Glomerular visceral epithelial cell (primary cell): ENCODE results near the gene MIOX.

Experiments used
- DNase-seq: peaks from one replicate; pipeline ENCODE4 v3.0.0-alpha.2; 2016; ENCODE audit errors: extremely low spot score

The MIOX gene

GRCh38 chr22:50455201-50455600 is 31.5 kb upstream of the MIOX start:
- DNase-seq = no peak

- DNase-seq = no peak
Measured at GRCh38 chr22:50456026-50456425, 30.6 kb upstream of the MIOX start.

GRCh38 chr22:50456466-50457234 is 30.0 kb upstream of the MIOX start:
- DNase-seq = no peak

- no peak for DNase-seq
Measured at GRCh38 chr22:50459016-50459415, 27.6 kb upstream of the MIOX start.

- DNase-seq = no peak
Measured at GRCh38 chr22:50459496-50460140, 27.0 kb upstream of the MIOX start.

DNA sequence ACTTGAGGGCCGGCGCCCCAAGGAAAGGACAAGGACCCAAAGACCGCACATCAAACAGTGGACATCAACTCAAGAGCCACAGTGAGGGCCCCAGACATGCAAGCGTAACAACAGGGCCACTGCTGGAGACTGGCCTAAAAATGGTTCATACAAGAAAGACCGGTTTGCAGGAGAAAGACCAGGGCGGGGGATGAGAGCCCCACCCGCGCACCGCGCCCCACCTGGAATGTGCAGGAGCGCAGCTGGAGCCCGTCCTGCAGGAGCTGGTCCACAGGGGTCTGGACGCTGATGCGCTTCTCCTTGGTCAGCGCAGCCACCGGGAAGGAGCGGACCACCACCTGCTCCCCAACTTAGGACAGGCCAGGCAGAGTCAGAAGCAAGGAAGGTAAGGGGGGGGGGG is 25.7 kb upstream of the MIOX start:
- no peak for DNase-seq

DNA sequence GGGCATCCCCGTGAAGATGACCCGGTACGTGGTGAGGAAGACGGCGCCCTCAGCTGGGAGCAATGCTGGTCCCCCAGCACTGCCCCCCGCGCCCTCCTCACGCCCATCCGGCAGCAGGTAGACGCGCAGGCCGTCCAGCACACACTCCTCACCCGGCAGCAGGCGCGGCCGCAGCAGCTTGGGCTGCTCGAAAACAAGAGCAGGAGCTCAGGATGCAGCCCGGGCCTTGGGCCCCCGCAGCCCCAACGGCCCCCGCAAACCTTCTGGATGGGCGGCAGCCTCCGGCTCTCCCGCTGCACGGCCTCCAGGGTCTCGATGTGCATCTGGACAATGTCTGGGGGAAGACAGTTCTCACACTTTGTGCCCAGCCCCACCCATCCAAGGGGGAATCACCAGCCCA is 25.1 kb upstream of the MIOX start:
- no peak for DNase-seq

- DNase-seq = no peak
Measured at GRCh38 chr22:50461979-50462540, 24.6 kb upstream of the MIOX start.

DNA sequence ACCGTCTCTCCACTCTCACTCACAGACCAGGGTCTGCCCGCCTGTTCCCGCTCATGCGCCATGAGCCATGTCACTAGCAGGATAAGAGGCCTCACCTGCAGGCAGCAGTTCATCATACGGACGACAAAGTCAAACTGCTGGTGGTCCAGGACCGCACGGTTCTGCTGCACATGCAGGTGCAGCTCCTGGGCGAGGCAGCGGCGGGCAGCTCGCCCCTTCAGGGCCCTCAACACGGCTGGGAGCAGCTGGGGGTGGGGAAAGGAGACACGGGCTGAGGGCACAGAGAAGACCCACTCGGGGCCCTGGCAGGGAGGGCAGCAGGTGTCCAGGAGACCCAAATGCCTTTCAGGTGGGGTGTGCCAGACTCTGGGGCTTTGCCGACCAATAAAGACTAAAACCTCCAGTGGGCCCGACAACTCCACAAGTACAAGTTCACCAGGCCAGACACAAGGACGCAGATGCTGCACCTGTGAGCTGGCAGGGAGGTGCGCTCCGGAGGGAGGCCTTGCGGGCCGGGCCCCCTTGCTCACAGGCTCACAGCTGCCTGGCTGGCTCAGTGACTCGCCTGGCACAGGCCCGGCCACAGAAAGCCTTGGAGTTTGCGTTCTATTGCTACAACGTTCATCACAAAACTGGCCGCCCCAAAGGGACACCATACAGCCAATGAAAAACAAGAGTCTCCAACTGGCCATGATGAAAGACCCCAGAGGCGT is 23.3 kb upstream of the MIOX start:
- no peak for DNase-seq

- no peak for DNase-seq
Measured at GRCh38 chr22:50464451-50464850, 22.2 kb upstream of the MIOX start.

DNA sequence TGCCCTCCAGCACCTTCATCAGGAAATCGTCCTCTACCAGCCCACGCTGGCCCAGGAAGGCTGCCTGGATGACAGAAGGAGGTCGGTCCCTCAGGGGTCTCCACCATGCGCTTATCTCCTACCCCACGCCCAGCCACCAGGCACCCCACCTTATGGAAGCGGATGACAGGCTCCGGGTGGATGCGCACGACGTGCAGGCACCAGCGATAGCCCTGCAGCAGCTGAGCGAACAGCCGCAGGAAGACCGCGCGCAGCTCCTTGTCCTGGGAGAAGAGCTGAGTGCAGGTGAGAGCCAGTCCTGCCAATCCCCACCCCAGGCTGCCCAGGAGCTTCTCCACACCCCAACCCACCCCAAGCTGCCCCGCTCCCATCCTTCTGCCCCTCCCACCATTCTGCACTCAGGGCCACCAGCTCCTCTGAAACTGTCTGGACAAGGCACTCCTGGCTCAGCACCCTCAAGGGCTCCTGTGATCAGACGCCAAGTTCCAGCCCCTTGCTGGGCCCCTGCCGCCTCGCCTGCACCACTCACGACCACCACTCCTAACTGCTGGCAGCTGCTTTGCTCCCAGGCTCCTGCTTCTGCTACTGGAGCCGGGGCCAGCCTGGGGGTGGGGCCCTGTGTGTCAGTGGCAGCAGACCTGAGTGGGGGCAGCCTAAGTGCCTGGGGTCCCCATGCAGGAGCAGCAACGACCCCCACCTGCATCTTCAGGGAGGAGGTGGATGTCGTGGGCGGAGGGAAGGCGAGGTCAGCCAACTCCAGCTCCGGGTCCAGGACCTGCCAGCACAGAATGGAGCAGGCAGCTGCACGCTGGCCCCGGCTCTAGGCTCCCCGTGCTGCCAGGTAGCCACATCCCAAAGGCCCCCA is 21.4 kb upstream of the MIOX start:
- no peak for DNase-seq

GRCh38 chr22:50467341-50467740 is 19.3 kb upstream of the MIOX start:
- no peak for DNase-seq

GRCh38 chr22:50467773-50468440 is 18.8 kb upstream of the MIOX start:
- no peak for DNase-seq

GRCh38 chr22:50468626-50469025 is 18.0 kb upstream of the MIOX start:
- no peak for DNase-seq

DNA sequence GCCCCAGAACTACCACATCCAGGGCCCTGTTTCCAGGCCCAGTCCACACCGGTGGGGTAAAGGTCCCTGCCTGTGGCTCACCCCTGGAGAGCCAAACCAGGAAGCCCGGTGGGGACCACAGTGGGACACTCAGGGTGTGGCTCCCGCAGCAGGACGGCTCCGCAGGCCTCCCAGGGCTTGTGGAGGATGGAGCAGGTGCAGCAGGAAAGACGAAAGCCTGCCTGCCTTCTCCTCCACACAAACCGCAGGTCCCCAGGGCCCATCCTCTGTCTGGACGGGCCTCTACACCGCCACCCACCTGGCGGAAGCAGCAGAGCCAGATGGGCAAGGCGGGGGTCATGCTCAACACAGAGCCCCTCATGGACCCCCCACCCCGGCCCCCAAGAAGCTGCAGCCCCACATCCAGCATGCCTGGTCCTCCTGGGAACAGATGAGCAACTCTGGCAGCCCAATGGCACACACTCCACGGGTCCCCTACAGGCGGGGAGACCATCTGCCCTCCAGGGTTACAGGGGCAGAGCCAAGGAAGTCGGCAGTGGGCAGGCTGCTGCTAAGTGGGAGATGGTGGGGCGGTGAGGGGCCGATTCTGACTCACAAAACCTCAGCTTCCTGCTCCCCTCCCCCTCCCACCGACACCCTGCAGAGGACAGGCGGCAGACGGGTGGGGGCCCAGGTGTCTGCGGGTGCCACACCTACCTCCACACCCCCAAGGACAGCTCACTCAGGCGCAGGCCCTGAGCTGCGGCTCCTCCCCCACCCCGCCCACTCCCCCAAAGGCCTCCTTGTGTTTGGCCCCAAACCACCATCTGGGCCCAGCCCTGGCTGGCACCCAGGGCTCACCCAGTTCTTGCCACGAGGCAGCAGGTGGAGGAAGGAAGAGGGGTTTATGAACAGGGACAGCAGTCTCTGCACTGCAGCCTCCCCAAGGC is 17.0 kb upstream of the MIOX start:
- peak; percentile 94 for DNase-seq

DNA sequence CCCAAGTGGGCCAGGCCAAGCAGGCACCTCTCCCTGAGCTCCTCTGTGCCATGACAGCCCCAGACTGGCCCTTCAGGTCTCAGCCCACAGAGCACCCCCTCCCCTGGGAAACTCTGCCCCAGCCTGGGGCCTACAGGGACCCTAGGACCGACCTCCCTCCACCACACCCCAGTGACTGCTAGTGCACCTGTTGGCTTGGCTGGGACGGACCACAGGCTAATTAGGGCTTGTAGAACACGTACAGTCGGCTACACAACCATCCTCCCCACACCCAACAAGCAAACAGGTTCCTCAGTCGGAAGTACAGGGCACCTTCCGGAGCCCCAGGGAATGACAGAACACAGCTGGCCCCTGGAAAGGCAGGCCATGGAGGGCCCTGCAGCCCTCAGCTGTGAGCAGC is 16.2 kb upstream of the MIOX start:
- DNase-seq = no peak

DNA sequence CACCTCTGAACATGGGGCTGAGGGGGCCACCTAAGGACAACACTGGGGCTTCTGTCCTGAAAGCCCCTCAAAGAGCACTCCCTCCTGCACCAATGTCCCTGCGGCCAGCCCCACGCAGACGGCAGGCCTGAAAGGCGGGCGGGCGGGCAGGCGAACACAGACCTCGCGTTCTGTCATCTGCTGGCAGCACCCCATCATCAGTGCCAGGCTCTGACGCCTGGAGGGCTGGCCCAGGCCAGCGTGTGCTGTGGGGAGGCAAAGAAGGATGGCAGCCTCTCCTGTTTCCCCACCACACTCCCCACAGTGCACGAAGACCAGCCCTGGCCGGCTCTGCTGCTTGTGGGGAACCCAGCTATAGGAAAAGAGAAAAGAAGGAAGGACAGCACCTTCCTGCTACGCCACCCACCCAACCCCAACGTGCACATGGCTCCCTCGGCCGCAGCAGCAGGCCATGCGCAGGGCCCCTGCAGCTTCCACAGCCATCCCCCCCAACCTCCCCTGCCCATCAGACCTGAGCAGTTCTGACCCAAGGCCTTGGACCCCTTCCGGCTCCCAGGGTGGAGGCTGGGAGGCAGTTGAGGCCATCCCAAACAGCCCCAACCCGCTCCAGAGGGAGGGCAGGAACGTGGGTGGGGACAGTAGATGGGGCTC is 15.3 kb upstream of the MIOX start:
- DNase-seq = no peak

GRCh38 chr22:50471962-50472361 is 14.7 kb upstream of the MIOX start:
- DNase-seq = no peak

GRCh38 chr22:50473088-50473487 is 13.6 kb upstream of the MIOX start:
- DNase-seq = peak; percentile 21
